K562 (cell line): Measurements from ENCODE around the gene XPNPEP3. TPM values are rescaled to one million over a fixed set of nuclear protein-coding genes. Genes with fewer than 3 reads are reported as not detected.
A peak's percentile ranks its signal among the peaks of the same experiment; 100 is the strongest.

Source experiments
- ATAC-seq: fragments of 200-7000 bp; cut with Tn5 transposase; 3 replicates; pipeline ENCODE4 v1.9.1; 2020; ENCODE audit warnings: moderate library complexity
- BruUV-seq: library from RNA; stranded (reverse); fragments of 400-500 nt; replicated peaks from 2 replicates; lab custom pipeline; 2021; lab: Mats Ljungman, UMichigan
- CTCF ChIA-PET: fragments of 300-600 bp; formaldehyde crosslinking; extraction: SDS; loops from one replicate; lab custom pipeline; 2021; ENCODE audit warnings: low intra/inter-chr PET ratio; lab: Yijun Ruan, JAX
- POLR2A ChIA-PET: fragments of 300-600, 350-650 bp; sonication (Branson Sonifier 250); formaldehyde crosslinking; extraction: SDS; loops from one replicate; lab custom pipeline; 2021; ENCODE audit warnings: antibody characterized with exemption, inconsistent platforms; lab: Yijun Ruan, JAX
- DNase-seq, 4 experiments: peaks; one replicate each; pipeline versions ENCODE4 v3.0.0 to v3.0.0-alpha.2; 2011 to 2018; ENCODE audit warnings: low spot score in 3 of 4, mixed read lengths in 3 of 4; ENCODE audit errors: extremely low read depth in 1 of 4
- FAIRE-seq: peaks from 2 replicates; lab custom pipeline; 2011; peaks lifted over from hg19 to GRCh38; lab: Jason Lieb, UNC
- H2AFZ ChIP-seq: 2 replicates; pipeline ENCODE4 v1.6.0; 2011; ENCODE audit warnings: low read depth, low read length, control low read depth, inconsistent platforms
- H3K27ac ChIP-seq: fragments of 200-600 bp; 3 replicates; pipeline ENCODE4 v1.8.0; 2011; ENCODE audit warnings: low read depth, mild to moderate bottlenecking, control low read depth, inconsistent platforms, low read length, moderate library complexity, mixed read lengths; ENCODE audit errors: extremely low read depth
- H3K27me3 ChIP-seq, 2 experiments: fragments of 300-600 bp in 1 of 2; 2 replicates in 1 of 2; 3 replicates in 1 of 2; pipeline versions ENCODE4 v1.6.0 to v1.8.0; 2011; ENCODE audit warnings: inconsistent platforms in 2 of 2, low read length in 2 of 2, mild to moderate bottlenecking in 1 of 2, mixed read lengths in 1 of 2, moderate library complexity in 1 of 2; ENCODE audit not compliant: control insufficient read depth in 2 of 2, insufficient read depth in 2 of 2
- H3K36me3 ChIP-seq: fragments of 300-600 bp; 3 replicates; pipeline ENCODE4 v1.8.0; 2011; ENCODE audit warnings: mild to moderate bottlenecking, low read length, inconsistent platforms; ENCODE audit not compliant: control insufficient read depth, insufficient read depth
- H3K4me1 ChIP-seq, 2 experiments: fragments of 200-600 bp in 1 of 2; replicated peaks in 1 of 2; 2 replicates in 1 of 2; 3 replicates in 1 of 2; pipeline versions ENCODE4 v1.5.1 to v1.8.0; 2011; ENCODE audit warnings: inconsistent platforms in 2 of 2, low read length in 2 of 2, mild to moderate bottlenecking in 1 of 2, mixed read lengths in 1 of 2, moderate library complexity in 1 of 2; ENCODE audit not compliant: control insufficient read depth in 2 of 2, insufficient read depth in 2 of 2
- H3K4me2 ChIP-seq: 2 replicates; pipeline ENCODE4 v1.6.1; 2011; ENCODE audit warnings: low read length, control low read depth, inconsistent platforms, mixed read lengths; ENCODE audit not compliant: insufficient read depth
- H3K4me3 ChIP-seq: fragments of 200-600 bp; sonication (generic), shearing (Covaris generic); 2 replicates; pipeline ENCODE4 v1.5.1; 2016; ENCODE audit warnings: control low read depth, inconsistent platforms
- H3K79me2 ChIP-seq: fragments of 200-600 bp; 3 replicates; pipeline ENCODE4 v1.8.0; 2011; ENCODE audit warnings: low read length, inconsistent platforms; ENCODE audit not compliant: control insufficient read depth, insufficient read depth
- H3K9ac ChIP-seq, 2 experiments: 2 replicates each; pipeline versions ENCODE4 v1.6.0 to v1.6.1; 2011; ENCODE audit warnings: low read depth in 2 of 2, low read length in 2 of 2, control low read depth in 1 of 2, inconsistent platforms in 1 of 2, mild to moderate bottlenecking in 1 of 2, mixed read lengths in 1 of 2; ENCODE audit not compliant: insufficient read depth in 1 of 2
- H3K9me1 ChIP-seq: one replicate; pipeline ENCODE4 v1.6.0; 2011; ENCODE audit warnings: inconsistent platforms, mild to moderate bottlenecking, low read length, moderate library complexity; ENCODE audit not compliant: control insufficient read depth, insufficient read depth
- H3K9me3 ChIP-seq: replicated peaks from 2 replicates; pipeline ENCODE4 v1.5.1; 2011; ENCODE audit warnings: low read depth, low read length, inconsistent platforms; ENCODE audit not compliant: control insufficient read depth, insufficient read depth
- H4K20me1 ChIP-seq: replicated peaks from 2 replicates; pipeline ENCODE4 v1.6.1; 2011; ENCODE audit warnings: low read length, inconsistent platforms, mixed read lengths; ENCODE audit not compliant: control insufficient read depth, insufficient read depth
- FOXM1 ChIP-seq, 2 experiments: fragments of 450-650 bp in 1 of 2; sonication (generic) in 1 of 2; formaldehyde crosslinking in 1 of 2; IDR thresholded peaks; 2 replicates each; pipeline versions ENCODE4 v1.6.1 to v1.9.0; 2017 to 2022; ENCODE audit warnings: low read depth in 2 of 2, mild to moderate bottlenecking in 2 of 2, missing genetic modification reagents in 1 of 2, moderate library complexity in 1 of 2
- TCF3 ChIP-seq: sonication (generic); formaldehyde crosslinking; IDR thresholded peaks from 2 replicates; pipeline ENCODE4 v1.4.0; 2020; ENCODE audit warnings: mild to moderate bottlenecking, missing genetic modification reagents
- WGBS: fragments of 100-300 bp; shearing (Covaris generic); methylation state at CpG from one replicate; pipeline ENCODE4 v1.1.6; 2016; ENCODE audit warnings: low coverage, mixed read lengths; ENCODE audit not compliant: insufficient coverage; ENCODE audit errors: missing lambda C conversion rate; 5-methylcytosine and 5-hydroxymethylcytosine counted together
- in situ Hi-C: fragments of 300-500 bp; cut with MboI; formaldehyde crosslinking; loops from 4 replicates; pipeline ENCODE4 v1.15.0; 2018; ENCODE audit warnings: inconsistent platforms, mixed read lengths
- intact Hi-C: fragments of 100-400 bp; cut with micrococcal nuclease; formaldehyde crosslinking; loops from 2 replicates; pipeline ENCODE4 v1.14.2; 2022
- polyA plus RNA-seq, 8 experiments: library from polyadenylated mRNA; depleted of rRNA in 4 of 8; stranded (reverse) in 5 of 8; unstranded in 3 of 8; fragments of >200 nt; fragmentation: Nextera tagmentation in 2 of 8; fragmentation: Illumina TruSeq in 1 of 8; extraction: Ambion mirVana in 2 of 8; extraction: Trizol in 1 of 8; gene quantifications; 2 replicates each; pipeline versions ENCODE4 v1.2.1 to v1.2.3, GENCODE V29; 2011 to 2014; ENCODE audit warnings: inconsistent platforms in 1 of 8, missing spikeins in 1 of 8
- total RNA-seq, 7 experiments: library from RNA; depleted of rRNA in 6 of 7; stranded (reverse); fragments of >200 nt in 6 of 7; fragmentation: Illumina TruSeq in 2 of 7; extraction: Trizol in 2 of 7; gene quantifications; 2 replicates each; pipeline versions ENCODE4 v1.2.1 to v1.2.3, GENCODE V29; 2011 to 2021; ENCODE audit warnings: low replicate concordance in 1 of 7
- TF ChIP-seq, protein P1 (sequence below), 3 experiments: fragments of 200-800 bp in 1 of 3; fragments of 250-450 bp in 1 of 3; fragments of 450-650 bp in 1 of 3; sonication (Bioruptor Pico) in 1 of 3; sonication (Bioruptor generic) in 1 of 3; formaldehyde crosslinking in 1 of 3; IDR thresholded peaks; 2 replicates each; pipeline versions ENCODE4 v1.6.1 to v1.8.0; 2016 to 2022; ENCODE audit warnings: mild to moderate bottlenecking in 2 of 3, missing genetic modification characterization in 2 of 3, missing compliant biosample characterization in 1 of 3, moderate library complexity in 1 of 3

XPNPEP3 gene
- total and polyA plus RNA-seq, 9 of the 15 experiments (the other 6 are each of a cell fraction or from before 2014, with no cell fraction given): 9.1 to 22.6 (median 15.6) TPM

DNA sequence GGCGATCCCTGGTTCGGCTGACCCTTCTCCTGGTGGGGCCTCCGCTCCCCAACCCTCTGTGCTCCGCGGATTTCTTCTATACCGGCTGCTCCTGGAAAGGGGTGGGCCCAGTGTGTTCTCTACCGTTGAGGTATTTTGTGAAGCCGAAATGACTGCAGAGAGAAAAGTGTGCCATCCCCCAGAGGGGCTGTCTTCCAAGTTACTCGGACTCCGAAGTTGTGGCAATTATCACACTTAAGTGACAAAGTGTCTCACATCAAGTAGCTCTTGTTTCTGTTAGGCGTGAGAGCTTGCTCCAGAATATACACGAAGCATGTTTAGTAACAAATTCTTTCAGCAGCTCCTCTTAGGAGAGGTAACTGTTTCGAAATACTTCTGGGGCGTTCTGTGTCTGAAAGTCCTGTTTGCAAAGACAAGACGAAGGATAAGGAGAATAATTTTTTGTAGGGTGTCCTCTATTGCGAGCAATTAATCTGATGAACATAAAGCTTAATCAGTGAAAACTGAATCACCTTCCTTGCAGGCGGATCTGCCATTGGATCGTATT lies 434 bp downstream of the XPNPEP3 start:
- peak overlapping the region; percentile 91 for H2AFZ ChIP-seq
- no peaks in the 10 kb centered on the region; the same call in 1 of the 2 replicates for H4K20me1 ChIP-seq
- H3K4me2 ChIP-seq: peak overlapping the region; percentile 88
- WGBS: 0% methylated on average over 9 of the region's 18 CpGs
- CTCF ChIA-PET: no interaction called here
- H3K4me3 ChIP-seq: peak overlapping the region; percentile 88
- POLR2A ChIA-PET: interaction anchor here (0.6 to 2.8 kb wide), 4 partner anchors 9 to 174 kb away, joined by 3 to 11 read pairs (median 4); no protein-coding TSS in a partner anchor
- DNase-seq (no peak), FAIRE-seq (no peak), ATAC-seq (peak; percentile 6; the same call in 2 of the 3 replicates)
- H3K79me2 ChIP-seq: peaks cover 82% of the 10 kb centered on the region
- intact Hi-C loops (loop anchor here (5.0 kb wide), 1 partner anchor 40 kb away; the partner anchor contains the start of gene SLC25A17), in situ Hi-C loops (no loop called here)
- no peak for TF ChIP-seq FOXM1 (IDR thresholded peaks at IDR 0.05; ENCODE audit: low read depth)
- TF ChIP-seq FOXM1 (CRISPR knock-in tag; IDR thresholded peaks at IDR 0.05; ENCODE audit: low read depth): no peak
- TF ChIP-seq, protein P1, sequence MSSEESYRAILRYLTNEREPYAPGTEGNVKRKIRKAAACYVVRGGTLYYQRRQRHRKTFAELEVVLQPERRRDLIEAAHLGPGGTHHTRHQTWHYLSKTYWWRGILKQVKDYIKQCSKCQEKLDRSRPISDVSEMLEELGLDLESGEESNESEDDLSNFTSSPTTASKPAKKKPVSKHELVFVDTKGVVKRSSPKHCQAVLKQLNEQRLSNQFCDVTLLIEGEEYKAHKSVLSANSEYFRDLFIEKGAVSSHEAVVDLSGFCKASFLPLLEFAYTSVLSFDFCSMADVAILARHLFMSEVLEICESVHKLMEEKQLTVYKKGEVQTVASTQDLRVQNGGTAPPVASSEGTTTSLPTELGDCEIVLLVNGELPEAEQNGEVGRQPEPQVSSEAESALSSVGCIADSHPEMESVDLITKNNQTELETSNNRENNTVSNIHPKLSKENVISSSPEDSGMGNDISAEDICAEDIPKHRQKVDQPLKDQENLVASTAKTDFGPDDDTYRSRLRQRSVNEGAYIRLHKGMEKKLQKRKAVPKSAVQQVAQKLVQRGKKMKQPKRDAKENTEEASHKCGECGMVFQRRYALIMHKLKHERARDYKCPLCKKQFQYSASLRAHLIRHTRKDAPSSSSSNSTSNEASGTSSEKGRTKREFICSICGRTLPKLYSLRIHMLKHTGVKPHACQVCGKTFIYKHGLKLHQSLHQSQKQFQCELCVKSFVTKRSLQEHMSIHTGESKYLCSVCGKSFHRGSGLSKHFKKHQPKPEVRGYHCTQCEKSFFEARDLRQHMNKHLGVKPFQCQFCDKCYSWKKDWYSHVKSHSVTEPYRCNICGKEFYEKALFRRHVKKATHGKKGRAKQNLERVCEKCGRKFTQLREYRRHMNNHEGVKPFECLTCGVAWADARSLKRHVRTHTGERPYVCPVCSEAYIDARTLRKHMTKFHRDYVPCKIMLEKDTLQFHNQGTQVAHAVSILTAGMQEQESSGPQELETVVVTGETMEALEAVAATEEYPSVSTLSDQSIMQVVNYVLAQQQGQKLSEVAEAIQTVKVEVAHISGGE (CRISPR knock-in tag; IDR thresholded peaks at IDR 0.05): 0 out of 6 replicates have a peak, but pooled peaks of 1 of the 3 experiments have one; percentile 24
- 0 out of 2 replicates have a peak, but pooled peaks have one; percentile 3 for TF ChIP-seq TCF3
- no peaks in the 10 kb centered on the region for H3K27me3 ChIP-seq
- H3K9ac ChIP-seq: peak overlapping the region; percentile 91 to 94
- peaks cover 37% of the 10 kb centered on the region for H3K36me3 ChIP-seq
- no peaks in the 10 kb centered on the region for H3K9me3 ChIP-seq
- TSS peak; percentile 66 for BruUV-seq
- H3K4me1 ChIP-seq: peaks cover 7 to 10% of the 10 kb centered on the region in 2 experiments; a peak in 3 of 5 replicates
- H3K9me1 ChIP-seq: no peaks in the 10 kb centered on the region
- peak overlapping the region; percentile 95 for H3K27ac ChIP-seq
